Endodermal cell (in vitro differentiated cells): ENCODE measurements around the gene CIC. TPM values are rescaled to one million over a fixed set of nuclear protein-coding genes. Genes with fewer than 3 reads are reported as not detected.

Experiments
- DNase-seq: peaks from one replicate; pipeline ENCODE4 v3.0.0-alpha.2; 2017
- H3K27ac ChIP-seq: 2 replicates; pipeline ENCODE4 v1.5.1; 2013; ENCODE audit warnings: mild to moderate bottlenecking, low read depth, low read length, moderate library complexity
- H3K27me3 ChIP-seq: 2 replicates; pipeline ENCODE4 v1.6.1; 2013; ENCODE audit warnings: mild to moderate bottlenecking, low read length, moderate library complexity; ENCODE audit not compliant: insufficient read depth, control insufficient read depth, poor library complexity, severe bottlenecking
- H3K36me3 ChIP-seq: 2 replicates; pipeline ENCODE4 v1.7.0; 2013; ENCODE audit warnings: mild to moderate bottlenecking, low read length, moderate library complexity; ENCODE audit not compliant: control insufficient read depth, insufficient read depth
- H3K4me1 ChIP-seq: one replicate; pipeline ENCODE4 v1.7.0; 2013; ENCODE audit warnings: low read length; ENCODE audit not compliant: control insufficient read depth, insufficient read depth
- H3K4me3 ChIP-seq: 2 replicates; pipeline ENCODE4 v1.5.1; 2013; ENCODE audit warnings: mild to moderate bottlenecking, low read length, moderate library complexity
- H3K9ac ChIP-seq: 2 replicates; pipeline ENCODE4 v1.6.1; 2013; ENCODE audit warnings: mild to moderate bottlenecking, low read length, moderate library complexity; ENCODE audit not compliant: poor library complexity, severe bottlenecking; ENCODE audit errors: extremely low read depth
- H3K9me3 ChIP-seq: 2 replicates; pipeline ENCODE4 v1.6.1; 2013; ENCODE audit warnings: mild to moderate bottlenecking, low read length, moderate library complexity; ENCODE audit not compliant: control insufficient read depth
- H3K27ac Mint-ChIP-seq: 2 replicates; pipeline ENCODE4 v1.8.0; 2020; ENCODE audit warnings: mixed read lengths
- H3K27me3 Mint-ChIP-seq: 2 replicates; pipeline ENCODE4 v1.8.0; 2021; ENCODE audit warnings: mild to moderate bottlenecking, mixed read lengths; ENCODE audit not compliant: insufficient read depth
- H3K36me3 Mint-ChIP-seq: 2 replicates; pipeline ENCODE4 v1.8.0; 2020; ENCODE audit warnings: low read depth, mixed read lengths
- H3K4me1 Mint-ChIP-seq: 2 replicates; pipeline ENCODE4 v1.8.0; 2020; ENCODE audit warnings: mixed read lengths
- H3K4me3 Mint-ChIP-seq: 2 replicates; pipeline ENCODE4 v1.8.0; 2020; ENCODE audit warnings: mild to moderate bottlenecking, moderate library complexity, mixed read lengths
- H3K9me3 Mint-ChIP-seq: 2 replicates; pipeline ENCODE4 v1.8.0; 2020; ENCODE audit warnings: mild to moderate bottlenecking, mixed read lengths
- WGBS, 2 experiments: methylation state at CpG; one replicate each; pipeline versions ENCODE4 v1.1.5 to v1.1.7; 2013; ENCODE audit warnings: missing lambda C conversion rate in 2 of 2, mixed read lengths in 1 of 2; ENCODE audit not compliant: insufficient coverage in 1 of 2, insufficient read length in 1 of 2; 5-methylcytosine and 5-hydroxymethylcytosine counted together
- total RNA-seq, 2 donors: library from RNA; stranded (reverse); fragmentation: NEBNext Ultra II Directional in 1 of 2; extraction: Animal tissue kit (Norgen Biotek cat#: 25700) in 1 of 2; gene quantifications; 2 replicates in 1 of 2; 3 replicates in 1 of 2; pipeline ENCODE4 v1.2.1, GENCODE V29; 2021
- TF ChIP-seq, protein P1 (sequence below): fragments of 200-600 bp; sonication (generic); conservative IDR thresholded peaks from 2 replicates; pipeline ENCODE4 v1.5.0; 2021; ENCODE audit warnings: antibody characterized with exemption, mild to moderate bottlenecking

CIC gene
- total RNA-seq, 2 donors from 2014 or later = 48.6 to 57.6 TPM

DNA sequence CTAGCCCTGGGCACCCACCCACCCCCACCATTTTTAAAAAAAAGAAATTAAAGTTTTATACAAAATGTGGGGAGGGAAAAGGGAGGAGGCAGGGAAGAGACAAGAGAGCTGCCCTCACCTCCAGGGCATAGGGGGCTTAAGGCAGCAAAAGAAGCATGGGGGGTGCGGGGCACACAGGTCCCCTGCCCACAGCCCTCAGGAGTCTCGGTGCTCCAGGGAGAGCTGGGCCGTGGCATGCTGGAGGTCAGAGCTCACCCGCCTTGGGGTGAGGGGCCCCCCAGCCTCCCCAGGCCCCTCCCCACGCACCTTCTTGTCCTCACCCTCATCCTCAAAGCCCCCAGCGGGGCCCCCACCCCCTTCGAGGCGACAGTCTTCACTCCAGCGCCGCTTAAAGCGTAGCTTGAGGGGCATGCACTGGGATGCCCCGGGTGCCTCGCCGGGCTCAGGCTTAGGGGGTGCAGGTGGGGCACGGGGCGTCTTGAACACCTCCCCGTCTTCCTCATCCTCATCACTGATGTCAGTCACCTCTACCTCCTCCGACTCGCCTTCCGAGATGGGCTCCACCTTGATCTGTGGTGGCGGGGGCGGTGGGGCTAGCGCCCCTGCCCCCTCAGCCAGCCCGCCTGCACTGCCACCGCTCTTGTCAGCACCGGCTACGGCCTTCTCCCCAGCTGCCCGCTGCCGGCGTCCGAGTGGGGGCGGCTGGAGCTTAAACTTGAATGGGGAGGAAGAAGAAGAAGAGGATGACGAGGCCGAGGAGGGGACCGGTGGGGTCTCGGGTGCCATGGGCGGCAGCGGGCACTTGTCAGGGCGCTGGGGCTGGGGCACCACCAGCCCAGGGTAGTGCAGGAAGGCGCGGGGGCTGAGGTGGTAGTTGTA is 20.5 kb upstream of the CIC start:
- Histone ChIP-seq H3K4me3 (no peak overlapping the region), H3K27ac (no peak overlapping the region), H3K27me3 (no peaks in the 10 kb centered on the region), H3K4me1 (no peaks in the 10 kb centered on the region), H3K36me3 (peaks cover 15% of the 10 kb centered on the region), H3K9ac (no peak overlapping the region), H3K9me3 (no peaks in the 10 kb centered on the region)
- peaks cover 20% of the 10 kb centered on the region for H3K4me1 Mint-ChIP-seq
- no peaks in the 10 kb centered on the region for H3K27me3 Mint-ChIP-seq
- 96 to 97% methylated on average over 28 to 41 of the region's 41 CpGs for WGBS, 2 experiments
- peaks cover 15% of the 10 kb centered on the region for H3K36me3 Mint-ChIP-seq
- H3K4me3 Mint-ChIP-seq = no peak overlapping the region
- TF ChIP-seq, protein P1, sequence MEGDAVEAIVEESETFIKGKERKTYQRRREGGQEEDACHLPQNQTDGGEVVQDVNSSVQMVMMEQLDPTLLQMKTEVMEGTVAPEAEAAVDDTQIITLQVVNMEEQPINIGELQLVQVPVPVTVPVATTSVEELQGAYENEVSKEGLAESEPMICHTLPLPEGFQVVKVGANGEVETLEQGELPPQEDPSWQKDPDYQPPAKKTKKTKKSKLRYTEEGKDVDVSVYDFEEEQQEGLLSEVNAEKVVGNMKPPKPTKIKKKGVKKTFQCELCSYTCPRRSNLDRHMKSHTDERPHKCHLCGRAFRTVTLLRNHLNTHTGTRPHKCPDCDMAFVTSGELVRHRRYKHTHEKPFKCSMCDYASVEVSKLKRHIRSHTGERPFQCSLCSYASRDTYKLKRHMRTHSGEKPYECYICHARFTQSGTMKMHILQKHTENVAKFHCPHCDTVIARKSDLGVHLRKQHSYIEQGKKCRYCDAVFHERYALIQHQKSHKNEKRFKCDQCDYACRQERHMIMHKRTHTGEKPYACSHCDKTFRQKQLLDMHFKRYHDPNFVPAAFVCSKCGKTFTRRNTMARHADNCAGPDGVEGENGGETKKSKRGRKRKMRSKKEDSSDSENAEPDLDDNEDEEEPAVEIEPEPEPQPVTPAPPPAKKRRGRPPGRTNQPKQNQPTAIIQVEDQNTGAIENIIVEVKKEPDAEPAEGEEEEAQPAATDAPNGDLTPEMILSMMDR = no peak
- no peaks in the 10 kb centered on the region for H3K9me3 Mint-ChIP-seq
- DNase-seq = no peak
- H3K27ac Mint-ChIP-seq = no peak overlapping the region

DNA sequence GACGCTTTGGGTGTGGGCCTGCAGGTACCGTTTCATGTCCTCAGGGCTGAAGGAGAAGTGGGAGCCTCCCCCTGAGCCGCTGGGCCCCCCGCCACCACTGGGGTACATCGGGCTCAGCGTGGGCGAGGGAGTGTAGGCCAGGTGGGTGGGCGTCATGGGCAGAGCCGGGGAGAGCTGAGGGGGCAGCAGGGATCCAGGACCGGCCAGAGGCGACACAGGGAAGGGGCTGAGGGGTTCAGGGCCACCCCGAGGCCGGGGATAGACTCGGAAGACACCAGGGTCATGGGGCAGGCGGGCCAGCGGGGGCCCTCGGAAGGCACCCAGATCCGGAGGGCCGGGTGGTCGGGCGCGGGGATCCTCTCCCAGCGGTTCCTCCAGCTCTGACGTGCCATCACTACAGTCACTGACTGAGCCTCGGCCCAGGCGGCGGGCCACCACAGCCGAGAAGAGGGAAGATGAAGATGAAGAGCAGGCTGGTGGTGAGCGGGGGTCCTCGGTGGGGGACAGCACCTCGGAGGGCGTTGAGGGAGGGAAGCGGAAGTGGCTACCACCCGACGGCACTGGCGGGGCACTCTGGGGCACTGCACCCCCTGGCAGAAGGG is 19.8 kb upstream of the CIC start:
- no peak overlapping the region for H3K4me3 ChIP-seq
- Mint-ChIP-seq H3K4me3 (no peak overlapping the region), H3K9me3 (no peaks in the 10 kb centered on the region), H3K36me3 (peaks cover 15% of the 10 kb centered on the region), H3K27me3 (no peaks in the 10 kb centered on the region), H3K27ac (no peak overlapping the region), H3K4me1 (peaks cover 20% of the 10 kb centered on the region)
- H3K36me3 ChIP-seq = peaks cover 15% of the 10 kb centered on the region
- H3K27ac ChIP-seq = no peak overlapping the region
- H3K27me3 ChIP-seq = no peaks in the 10 kb centered on the region
- TF ChIP-seq, protein P1 = no peak
- H3K9me3 ChIP-seq = no peaks in the 10 kb centered on the region
- no peak for DNase-seq
- no peak overlapping the region for H3K9ac ChIP-seq
- no peaks in the 10 kb centered on the region for H3K4me1 ChIP-seq
- WGBS, 2 experiments = 95 to 100% methylated on average over 8 to 36 of the region's 36 CpGs

DNA sequence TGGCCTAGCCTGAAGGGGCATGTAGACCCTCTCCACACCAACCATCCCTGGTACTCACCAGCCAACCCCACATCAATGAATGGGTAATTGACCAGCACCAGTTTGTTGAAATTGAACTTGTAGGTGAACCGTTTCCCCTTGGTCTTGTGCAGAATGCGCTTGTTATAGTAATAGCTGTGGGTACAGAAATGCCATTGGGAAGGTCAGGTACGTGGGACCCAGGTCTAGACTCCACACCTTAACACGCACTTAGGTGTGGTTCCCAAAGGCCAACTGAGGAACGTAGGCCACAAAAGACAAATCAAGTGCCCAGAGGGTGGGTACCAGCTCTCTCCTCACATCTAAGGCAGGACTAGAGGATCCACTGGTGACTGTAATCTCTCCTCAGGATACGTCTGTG is 19.3 kb upstream of the CIC start:
- TF ChIP-seq, protein P1 = no peak
- peaks cover 15% of the 10 kb centered on the region for H3K36me3 ChIP-seq
- H3K9ac ChIP-seq = no peak overlapping the region
- WGBS, 2 experiments = 93 to 95% methylated on average over 6 of the region's 6 CpGs
- Mint-ChIP-seq H3K9me3 (no peaks in the 10 kb centered on the region), H3K27ac (no peak overlapping the region), H3K27me3 (no peaks in the 10 kb centered on the region), H3K4me1 (peaks cover 18% of the 10 kb centered on the region), H3K36me3 (peaks cover 15% of the 10 kb centered on the region), H3K4me3 (no peak overlapping the region)
- H3K27ac ChIP-seq = no peak overlapping the region
- no peak overlapping the region for H3K4me3 ChIP-seq
- no peaks in the 10 kb centered on the region for H3K4me1 ChIP-seq
- no peak for DNase-seq
- H3K9me3 ChIP-seq = no peaks in the 10 kb centered on the region
- no peaks in the 10 kb centered on the region for H3K27me3 ChIP-seq
